ENCODE results near the gene HDAC11. TPM values are rescaled to one million over a fixed set of nuclear protein-coding genes. Genes with fewer than 3 reads are reported as not detected.

HDAC11 gene
- total and polyA plus RNA-seq, 9 of the 15 experiments (the other 6 are each of a cell fraction or from before 2014, with no cell fraction given): 0.60 to 6.0 (median 4.5) TPM

- TF ChIP-seq CC2D1A (IDR thresholded peaks at IDR 0.05): no peak
- TF ChIP-seq PTRF (tag; IDR thresholded peaks at IDR 0.05): no peak
- TF ChIP-seq ETV5 (CRISPR knock-in tag; IDR thresholded peaks at IDR 0.05; ENCODE audit: low read depth): no peak
- no peak for TF ChIP-seq ZNF239 (CRISPR knock-in tag; IDR thresholded peaks at IDR 0.05)
- no peak for TF ChIP-seq NFE2L1 (tag; IDR thresholded peaks at IDR 0.05; ENCODE audit: borderline replicate concordance, low read depth)
- TF ChIP-seq ZNF655 (CRISPR knock-in tag; IDR thresholded peaks at IDR 0.05): no peak
- no peak for TF ChIP-seq ZNF586 (CRISPR knock-in tag; conservative IDR thresholded peaks at IDR 0.05)
- TF ChIP-seq MTA1 (IDR thresholded peaks at IDR 0.05; ENCODE audit: borderline replicate concordance): 0 out of 2 replicates have a peak, but pooled peaks have one; percentile 66
- no peak for TF ChIP-seq ZC3H8 (IDR thresholded peaks at IDR 0.05)
- TF ChIP-seq XRCC4 (IDR thresholded peaks at IDR 0.05; ENCODE audit: extremely low read depth, insufficient read depth, insufficient read length): no peak
- no peak for TF ChIP-seq CREB5 (CRISPR knock-in tag; IDR thresholded peaks at IDR 0.05)
- no peak for TF ChIP-seq FIP1L1 (IDR thresholded peaks at IDR 0.05; ENCODE audit: low read depth, low read length, poor library complexity, severe bottlenecking)
- peak; percentile 74 for TF ChIP-seq SMARCA4 (IDR thresholded peaks at IDR 0.05)
- no peak for TF ChIP-seq GTF2E2 (tag; IDR thresholded peaks at IDR 0.05)
- no peak for TF ChIP-seq ILK (tag; IDR thresholded peaks at IDR 0.05; ENCODE audit: borderline replicate concordance, low read depth)
- no peak for TF ChIP-seq CREB1 (IDR thresholded peaks at IDR 0.05)
- TF ChIP-seq CREB1 (CRISPR knock-in tag; IDR thresholded peaks at IDR 0.05): no peak
- TF ChIP-seq PBX2 (CRISPR knock-in tag; IDR thresholded peaks at IDR 0.05; ENCODE audit: low read depth): no peak
- TF ChIP-seq PBX2 (tag; conservative IDR thresholded peaks at IDR 0.05; ENCODE audit: low read depth): no peak
- TF ChIP-seq ZNF124 (CRISPR knock-in tag; IDR thresholded peaks at IDR 0.05): no peak
- no peak for TF ChIP-seq THAP7 (CRISPR knock-in tag; IDR thresholded peaks at IDR 0.05)
- no peak for TF ChIP-seq MAZ (CRISPR knock-in tag; conservative IDR thresholded peaks at IDR 0.05 in 1 of 2, IDR thresholded peaks at IDR 0.05 in 1 of 2)
- TF ChIP-seq BRF2 (IDR thresholded peaks at IDR 0.05; ENCODE audit: borderline replicate concordance, insufficient read depth, insufficient read length): no peak
- no peak for TF ChIP-seq MEIS2 (IDR thresholded peaks at IDR 0.05; ENCODE audit: partially characterized antibody)
Measured at GRCh38 chr3:13451301-13451673, 28.8 kb upstream of the HDAC11 start (continued).

All from K562 (cell line).